ENCODE results near the gene ZNF205. TPM values are rescaled to one million over a fixed set of nuclear protein-coding genes. Genes with fewer than 3 reads are reported as not detected.
A peak's percentile ranks its signal among the peaks of the same experiment; 100 is the strongest.

Gene ZNF205
- polyA plus RNA-seq, 3 donors, result 1.0 to 6.7 (median 1.3) TPM

DNA sequence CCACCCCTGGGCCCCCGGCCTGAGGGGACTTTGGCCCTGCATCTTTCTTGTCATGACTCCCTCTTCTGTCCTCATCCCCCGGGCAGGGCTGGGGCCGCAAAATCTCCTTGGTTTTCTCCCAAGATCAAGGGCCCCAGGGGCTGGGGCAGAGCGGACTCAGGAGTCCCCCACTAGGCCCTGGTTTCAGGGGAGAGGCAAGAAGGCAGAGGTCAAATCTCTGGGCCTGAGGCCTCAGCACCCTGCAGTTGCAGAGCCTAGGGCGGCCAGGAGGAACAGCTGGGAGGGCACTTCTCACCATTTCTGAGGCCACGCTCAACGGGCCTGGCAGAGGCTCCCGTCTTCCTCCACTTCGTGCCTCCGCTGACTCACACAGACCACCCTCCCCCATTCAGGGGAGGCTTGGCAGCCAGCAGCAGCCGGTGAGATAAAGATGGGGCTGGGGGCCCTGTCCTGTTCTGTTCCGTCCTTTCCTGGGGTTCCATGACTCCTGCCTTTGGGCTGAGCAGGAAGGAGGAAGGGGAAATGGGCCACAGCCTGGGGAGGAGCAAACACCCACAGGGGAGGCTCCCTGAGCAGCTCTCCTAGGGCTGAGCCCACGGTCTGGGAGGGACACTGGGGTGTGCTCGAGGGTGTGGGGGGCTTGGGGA lies 25.7 kb upstream of the ZNF205 start:
- H3K27me3 Mint-ChIP-seq (ENCODE audit: low read depth in 3 of 3), result peaks cover 0 to 2% (median 0%) of the 10 kb centered on the region in 3 donors
- 40% methylated on average over 8 of the region's 14 CpGs for WGBS (ENCODE audit: insufficient coverage)
- H3K4me1 ChIP-seq (ENCODE audit: control insufficient read depth in 1 of 2, insufficient read depth in 2 of 2, low read length in 2 of 2), result peaks cover 32% of the 10 kb centered on the region in 2 donors
- TF ChIP-seq, protein P1, sequence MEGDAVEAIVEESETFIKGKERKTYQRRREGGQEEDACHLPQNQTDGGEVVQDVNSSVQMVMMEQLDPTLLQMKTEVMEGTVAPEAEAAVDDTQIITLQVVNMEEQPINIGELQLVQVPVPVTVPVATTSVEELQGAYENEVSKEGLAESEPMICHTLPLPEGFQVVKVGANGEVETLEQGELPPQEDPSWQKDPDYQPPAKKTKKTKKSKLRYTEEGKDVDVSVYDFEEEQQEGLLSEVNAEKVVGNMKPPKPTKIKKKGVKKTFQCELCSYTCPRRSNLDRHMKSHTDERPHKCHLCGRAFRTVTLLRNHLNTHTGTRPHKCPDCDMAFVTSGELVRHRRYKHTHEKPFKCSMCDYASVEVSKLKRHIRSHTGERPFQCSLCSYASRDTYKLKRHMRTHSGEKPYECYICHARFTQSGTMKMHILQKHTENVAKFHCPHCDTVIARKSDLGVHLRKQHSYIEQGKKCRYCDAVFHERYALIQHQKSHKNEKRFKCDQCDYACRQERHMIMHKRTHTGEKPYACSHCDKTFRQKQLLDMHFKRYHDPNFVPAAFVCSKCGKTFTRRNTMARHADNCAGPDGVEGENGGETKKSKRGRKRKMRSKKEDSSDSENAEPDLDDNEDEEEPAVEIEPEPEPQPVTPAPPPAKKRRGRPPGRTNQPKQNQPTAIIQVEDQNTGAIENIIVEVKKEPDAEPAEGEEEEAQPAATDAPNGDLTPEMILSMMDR (IDR thresholded peaks at IDR 0.05), result no peak
- peak in 2 of 3 donors; percentile 41 to 42 for DNase-seq
- peaks cover 44% of the 10 kb centered on the region for H3K4me1 Mint-ChIP-seq
- no peaks in the 10 kb centered on the region for H3K36me3 ChIP-seq (replicated peaks in 1 of 2; ENCODE audit: control insufficient read depth in 1 of 2, insufficient read depth in 2 of 2, low read length in 2 of 2)
- H3K9me3 ChIP-seq (replicated peaks in 1 of 2; ENCODE audit: control insufficient read depth in 1 of 2, insufficient read depth in 1 of 2, low read length in 2 of 2), result no peaks in the 10 kb centered on the region
- intact Hi-C loops (cut with micrococcal nuclease), result no loop called here
- no peaks in the 10 kb centered on the region for H3K9me3 Mint-ChIP-seq
- H3K4me2 ChIP-seq (replicated peaks; ENCODE audit: extremely low read depth, low read length, poor library complexity, severe bottlenecking), result peak overlapping the region; percentile 92
- H3K27ac Mint-ChIP-seq, result peak overlapping the region; percentile 46 to 84 (median 70)
- peak overlapping the region; percentile 94 for H2AFZ ChIP-seq (ENCODE audit: insufficient read depth, low read depth, low read length, poor library complexity, severe bottlenecking)
- H3K27ac ChIP-seq (ENCODE audit: low read depth in 1 of 2, low read length in 2 of 2), result peak overlapping the region; percentile 19 to 72
- H3K36me3 Mint-ChIP-seq, result peaks cover 0 to 26% of the 10 kb centered on the region in 2 donors
- no peaks in the 10 kb centered on the region for H3K27me3 ChIP-seq (ENCODE audit: control insufficient read depth in 2 of 2, insufficient read depth in 2 of 2, low read length in 2 of 2)
- H3K79me2 ChIP-seq (ENCODE audit: insufficient read depth, low read length), result peaks cover 15% of the 10 kb centered on the region
- peak overlapping the region; percentile 45 to 80 (median 68) for H3K4me3 ChIP-seq (replicated peaks in 1 of 3; ENCODE audit: low read depth in 2 of 3, low read length in 3 of 3)
- H3K9ac ChIP-seq (ENCODE audit: insufficient read depth, low read length, poor library complexity, severe bottlenecking), result peak overlapping the region; percentile 58
- H3K4me3 Mint-ChIP-seq, result peak overlapping the region; percentile 85 to 90
- H4K20me1 ChIP-seq (ENCODE audit: insufficient read depth, low read length), result no peaks in the 10 kb centered on the region

DNA sequence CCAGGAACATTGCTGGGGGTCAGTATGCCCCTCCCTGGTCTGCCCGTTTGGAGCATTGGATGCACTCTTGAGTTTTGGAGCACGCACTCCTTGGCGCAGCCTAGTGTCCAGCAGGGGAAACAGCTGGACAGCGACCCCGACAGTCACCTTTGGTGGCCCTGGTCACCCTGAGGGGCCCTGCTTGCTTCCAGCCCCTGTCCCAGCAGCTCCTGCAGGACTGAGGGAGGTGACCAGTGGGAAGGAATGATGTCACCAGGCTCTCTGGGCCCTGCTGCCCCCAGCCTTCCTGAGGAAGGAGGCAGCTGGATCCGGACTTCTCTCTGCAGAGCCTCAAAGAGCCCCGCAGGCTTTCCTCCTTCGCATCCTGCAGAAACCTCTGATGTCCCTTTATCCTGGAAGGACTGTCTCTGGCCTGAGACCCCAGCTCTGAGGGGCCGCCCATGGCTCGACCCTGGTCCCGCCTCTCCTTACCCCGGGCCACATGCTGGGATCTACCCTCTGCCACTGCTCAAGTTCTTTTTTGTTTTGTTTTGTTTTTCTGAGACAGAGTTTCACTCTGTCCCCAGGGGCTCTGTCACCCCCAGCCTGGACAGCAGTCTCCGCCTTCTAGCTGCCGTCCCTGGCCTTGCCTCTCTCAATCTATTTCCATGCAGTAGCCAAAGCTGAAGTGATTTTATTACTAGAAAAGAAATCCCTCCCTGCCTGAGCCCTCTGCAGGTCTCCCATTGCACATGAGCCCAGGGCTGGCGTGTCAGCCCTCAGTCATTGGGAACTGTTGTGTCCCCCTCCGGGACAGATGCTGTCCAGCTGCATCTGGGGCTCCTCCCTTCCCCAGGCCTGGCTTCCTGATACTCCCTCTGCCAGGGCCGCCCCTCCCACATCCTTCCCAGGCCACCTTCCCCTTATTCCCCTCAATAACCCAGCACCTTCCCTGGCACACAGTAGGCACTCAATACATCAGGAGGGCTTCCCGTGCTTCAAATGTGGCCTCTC lies 24.8 kb upstream of the ZNF205 start:
- Histone ChIP-seq H2AFZ (ENCODE audit: insufficient read depth, low read depth, low read length, poor library complexity, severe bottlenecking) (peak overlapping the region; percentile 94), H3K27me3 (ENCODE audit: control insufficient read depth in 2 of 2, insufficient read depth in 2 of 2, low read length in 2 of 2) (no peaks in the 10 kb centered on the region), H3K79me2 (ENCODE audit: insufficient read depth, low read length) (peaks cover 15% of the 10 kb centered on the region), H3K9me3 (replicated peaks in 1 of 2; ENCODE audit: control insufficient read depth in 1 of 2, insufficient read depth in 1 of 2, low read length in 2 of 2) (no peaks in the 10 kb centered on the region), H3K36me3 (replicated peaks in 1 of 2; ENCODE audit: control insufficient read depth in 1 of 2, insufficient read depth in 2 of 2, low read length in 2 of 2) (no peaks in the 10 kb centered on the region), H3K4me2 (replicated peaks; ENCODE audit: extremely low read depth, low read length, poor library complexity, severe bottlenecking) (peak overlapping the region; percentile 92), H4K20me1 (ENCODE audit: insufficient read depth, low read length) (no peaks in the 10 kb centered on the region), H3K4me1 (ENCODE audit: control insufficient read depth in 1 of 2, insufficient read depth in 2 of 2, low read length in 2 of 2) (peaks cover 32% of the 10 kb centered on the region in 2 donors), H3K27ac (ENCODE audit: low read depth in 1 of 2, low read length in 2 of 2) (peak overlapping the region in 1 of 2 donors; percentile 72), H3K4me3 (replicated peaks in 1 of 3; ENCODE audit: low read depth in 2 of 3, low read length in 3 of 3) (peak overlapping the region; percentile 45 to 80 (median 68)), H3K9ac (ENCODE audit: insufficient read depth, low read length, poor library complexity, severe bottlenecking) (peak overlapping the region; percentile 58)
- Mint-ChIP-seq H3K27me3 (ENCODE audit: low read depth in 3 of 3) (peaks cover 0 to 5% (median 0%) of the 10 kb centered on the region in 3 donors), H3K9me3 (no peaks in the 10 kb centered on the region), H3K4me3 (peak overlapping the region; percentile 85 to 90), H3K27ac (peak overlapping the region in 6 of 7 donors; percentile 46 to 84 (median 74)), H3K4me1 (peaks cover 44% of the 10 kb centered on the region), H3K36me3 (peaks cover 0 to 21% of the 10 kb centered on the region in 2 donors)
- WGBS (ENCODE audit: insufficient coverage), result 22% methylated on average over 16 of the region's 18 CpGs
- TF ChIP-seq, protein P1 (IDR thresholded peaks at IDR 0.05), result peak; percentile 62
- DNase-seq, result peak in 2 of 3 donors; percentile 25 to 26
- intact Hi-C loops (cut with micrococcal nuclease), result no loop called here
